ENCODE data around the gene TBC1D10A.

Gene TBC1D10A

GRCh38 chr22:30267382-30268302 lies 59.1 kb downstream of the TBC1D10A start:
- peak; percentile 63 for DNase-seq
- peaks cover 37% of the 10 kb centered on the region for H3K36me3 Mint-ChIP-seq (ENCODE audit: low read depth)
- peak overlapping the region; percentile 96 for H3K4me3 Mint-ChIP-seq
- H3K27me3 Mint-ChIP-seq, result no peaks in the 10 kb centered on the region
- H3K4me1 Mint-ChIP-seq, result peaks cover 45% of the 10 kb centered on the region
- peak overlapping the region; percentile 98 for H3K27ac Mint-ChIP-seq
- ATAC-seq, result no peak
- H3K9me3 Mint-ChIP-seq, result no peaks in the 10 kb centered on the region

DNA sequence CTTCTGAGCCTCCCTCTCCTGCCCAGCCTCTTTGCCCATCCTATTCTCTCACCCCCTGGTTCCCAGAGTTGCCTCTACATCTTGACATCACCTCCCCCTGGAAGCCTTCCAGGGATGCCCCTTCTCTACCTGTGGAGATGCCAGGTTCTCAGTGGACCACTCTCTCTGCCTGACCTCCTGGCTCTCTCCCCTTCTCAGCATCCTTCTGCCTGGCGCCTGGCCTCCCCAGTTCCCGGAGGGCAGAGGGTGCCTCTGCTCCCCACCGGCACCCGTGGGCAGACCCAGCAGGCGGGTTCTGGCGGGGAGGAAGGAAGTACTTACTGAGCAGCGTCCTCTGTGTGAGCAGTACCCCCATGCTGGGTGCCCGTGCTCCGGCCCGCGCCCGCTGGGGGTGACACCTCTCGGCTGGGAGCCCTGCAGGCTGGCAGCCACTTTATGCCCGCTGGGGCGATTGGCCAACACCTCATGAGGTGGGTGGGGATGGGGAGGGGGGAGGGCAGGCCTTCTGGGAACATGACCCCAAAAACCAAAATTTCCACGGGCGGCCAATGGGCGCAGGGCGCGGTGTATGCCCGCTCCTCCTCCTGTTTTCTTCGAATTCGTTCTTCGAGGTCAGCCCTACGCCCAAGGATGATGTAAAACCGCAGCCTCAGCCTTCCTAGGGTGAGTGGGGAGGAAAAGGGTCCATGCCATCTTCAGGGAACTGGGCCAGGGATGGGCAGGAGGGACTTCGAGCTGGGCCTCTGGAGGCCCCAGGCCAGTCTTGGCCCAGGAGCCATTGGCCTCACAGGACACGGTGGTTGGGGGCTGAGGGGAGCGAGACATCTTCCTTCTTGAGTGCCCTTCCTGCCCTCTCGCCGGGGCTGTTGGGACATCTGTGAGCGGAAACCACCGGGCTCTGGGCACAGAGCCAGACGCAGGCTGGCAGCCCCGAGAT lies 60.0 kb downstream of the TBC1D10A start, which contains the start of gene OSM:
OSM (minus strand) TSS at position 407 of the 937 bp plus-strand sequence; CDS start at position 355, 52 bp downstream.
- Mint-ChIP-seq H3K4me1 (peaks cover 47% of the 10 kb centered on the region), H3K27me3 (no peaks in the 10 kb centered on the region), H3K9me3 (no peaks in the 10 kb centered on the region), H3K4me3 (peak within 1 kb of the TSS; percentile 96), H3K36me3 (ENCODE audit: low read depth) (peaks cover 41% of the 10 kb centered on the region), H3K27ac (peak within 1 kb of the TSS; percentile 98)
- ATAC-seq (peak; percentile 55), DNase-seq (peak; percentile 82)

- H3K27me3 Mint-ChIP-seq, result no peaks in the 10 kb centered on the region
Observed at GRCh38 chr22:30265823-30266444, 60.8 kb downstream of the TBC1D10A start.

DNA sequence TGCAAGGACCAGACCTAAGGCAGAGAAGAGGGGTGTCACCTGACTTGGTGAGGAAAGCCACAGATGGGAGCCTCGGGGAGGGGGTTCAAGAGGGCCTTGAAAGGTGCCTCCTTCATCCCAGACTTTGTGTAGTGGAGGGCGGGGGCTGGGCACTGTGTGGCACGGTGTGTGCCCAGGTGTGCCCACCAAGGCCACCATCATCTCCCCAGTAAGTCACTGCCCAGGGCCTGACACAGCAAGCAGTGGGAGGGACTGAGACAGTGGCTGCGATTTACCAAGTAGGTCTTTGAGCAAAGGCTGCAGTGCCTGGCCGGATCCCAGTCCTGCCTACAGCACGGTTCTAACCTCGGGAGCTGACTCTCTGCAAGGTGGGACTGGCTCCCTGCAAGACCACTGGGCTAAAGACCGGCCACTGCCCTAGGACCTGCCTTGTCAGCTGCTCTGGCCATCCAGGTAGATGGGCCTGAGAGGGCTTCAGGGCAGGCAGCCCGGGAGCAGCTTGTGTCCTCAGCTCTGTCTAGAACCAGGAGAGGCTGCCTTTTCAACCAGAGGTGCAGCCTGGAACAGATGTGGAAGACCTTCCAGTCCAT lies 61.5 kb downstream of the TBC1D10A start:
- H3K4me3 Mint-ChIP-seq, result peak overlapping the region; percentile 96
- H3K27me3 Mint-ChIP-seq, result no peaks in the 10 kb centered on the region
- no peaks in the 10 kb centered on the region for H3K9me3 Mint-ChIP-seq
- H3K36me3 Mint-ChIP-seq (ENCODE audit: low read depth), result peaks cover 35% of the 10 kb centered on the region
- H3K27ac Mint-ChIP-seq, result peak overlapping the region; percentile 98
- DNase-seq (no peak), ATAC-seq (no peak)
- H3K4me1 Mint-ChIP-seq, result peaks cover 47% of the 10 kb centered on the region

More at GRCh38 chr22:30265823-30266444, 60.8 kb downstream of the TBC1D10A start:
- DNase-seq (peak; percentile 86), ATAC-seq (peak; percentile 71)
- peak overlapping the region; percentile 98 for H3K27ac Mint-ChIP-seq
- peaks cover 37% of the 10 kb centered on the region for H3K36me3 Mint-ChIP-seq (ENCODE audit: low read depth)
- no peaks in the 10 kb centered on the region for H3K9me3 Mint-ChIP-seq
- H3K4me1 Mint-ChIP-seq, result peaks cover 47% of the 10 kb centered on the region
- peak overlapping the region; percentile 96 for H3K4me3 Mint-ChIP-seq

- Mint-ChIP-seq H3K27me3 (no peaks in the 10 kb centered on the region), H3K27ac (no peak overlapping the region), H3K4me3 (peak overlapping the region; percentile 96), H3K9me3 (no peaks in the 10 kb centered on the region), H3K36me3 (ENCODE audit: low read depth) (peaks cover 31% of the 10 kb centered on the region), H3K4me1 (peaks cover 47% of the 10 kb centered on the region)
- no peak for ATAC-seq
- no peak for DNase-seq
Observed at GRCh38 chr22:30263883-30264282, 62.9 kb downstream of the TBC1D10A start.

GRCh38 chr22:30262917-30263741 lies 63.6 kb downstream of the TBC1D10A start:
- H3K27me3 Mint-ChIP-seq, result no peaks in the 10 kb centered on the region
- peak overlapping the region; percentile 69 for H3K27ac Mint-ChIP-seq
- H3K36me3 Mint-ChIP-seq (ENCODE audit: low read depth), result peaks cover 27% of the 10 kb centered on the region
- ATAC-seq, result no peak
- H3K4me3 Mint-ChIP-seq, result peak overlapping the region; percentile 96
- DNase-seq, result peak; percentile 92
- H3K4me1 Mint-ChIP-seq, result peaks cover 41% of the 10 kb centered on the region
- H3K9me3 Mint-ChIP-seq, result no peaks in the 10 kb centered on the region

- Mint-ChIP-seq H3K36me3 (ENCODE audit: low read depth) (peaks cover 27% of the 10 kb centered on the region), H3K27me3 (no peaks in the 10 kb centered on the region), H3K27ac (peak overlapping the region; percentile 59), H3K4me3 (peak overlapping the region; percentile 96), H3K9me3 (no peaks in the 10 kb centered on the region), H3K4me1 (peaks cover 33% of the 10 kb centered on the region)
- ATAC-seq, result no peak
- DNase-seq, result no peak
Observed at GRCh38 chr22:30262112-30262511, 64.6 kb downstream of the TBC1D10A start.

DNA sequence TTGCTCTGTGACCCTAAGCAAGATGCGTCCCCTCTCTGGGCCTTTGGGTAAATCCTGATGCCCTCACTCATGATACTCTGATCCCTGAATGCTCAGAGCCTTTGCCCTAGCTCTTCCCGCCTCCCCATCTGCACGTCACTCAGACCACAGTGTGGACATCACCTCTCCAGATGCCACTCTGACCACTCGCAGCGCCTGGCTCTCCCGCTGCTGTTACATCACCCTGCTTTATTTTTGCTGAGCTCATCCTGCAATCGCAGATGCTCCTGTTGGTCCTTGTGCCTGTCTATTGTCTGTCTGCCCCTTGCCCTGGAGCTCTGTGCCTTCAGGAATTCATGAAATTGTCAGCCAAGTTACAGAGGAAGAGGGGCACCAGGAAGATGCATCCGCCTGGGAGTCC lies 65.6 kb downstream of the TBC1D10A start:
- Mint-ChIP-seq H3K27ac (no peak overlapping the region), H3K4me1 (peaks cover 28% of the 10 kb centered on the region)

GRCh38 chr22:30260682-30261081 lies 66.1 kb downstream of the TBC1D10A start:
- Mint-ChIP-seq H3K36me3 (ENCODE audit: low read depth) (peaks cover 21% of the 10 kb centered on the region), H3K9me3 (no peaks in the 10 kb centered on the region), H3K4me3 (no peak overlapping the region), H3K4me1 (peaks cover 25% of the 10 kb centered on the region), H3K27ac (no peak overlapping the region), H3K27me3 (no peaks in the 10 kb centered on the region)
- ATAC-seq, result no peak
- no peak for DNase-seq

More for the DNA sequence above, 65.6 kb downstream of the TBC1D10A start:
- Mint-ChIP-seq H3K36me3 (ENCODE audit: low read depth) (peaks cover 24% of the 10 kb centered on the region), H3K27me3 (no peaks in the 10 kb centered on the region), H3K4me3 (no peak overlapping the region), H3K9me3 (no peaks in the 10 kb centered on the region)
- DNase-seq (no peak), ATAC-seq (no peak)

DNA sequence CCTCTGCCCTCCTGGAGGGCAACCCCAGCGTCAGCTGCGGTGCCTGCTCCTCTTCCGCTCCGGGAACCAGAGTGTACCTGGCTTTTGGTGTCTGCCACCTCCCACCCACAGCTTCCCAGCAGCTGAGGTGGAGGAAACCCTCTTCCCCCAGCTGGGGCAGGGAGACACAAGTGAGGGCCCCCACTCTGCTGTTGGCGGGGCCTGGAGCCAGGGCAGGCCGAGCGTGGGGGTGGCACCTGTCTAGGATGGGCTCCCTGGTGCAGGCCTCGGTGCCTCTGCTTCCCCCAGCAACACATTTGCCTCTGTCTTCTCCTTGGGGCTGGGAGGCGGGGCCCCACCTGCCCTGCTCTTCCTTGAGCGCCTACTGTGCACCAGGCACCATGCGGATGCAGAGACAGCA lies 66.5 kb downstream of the TBC1D10A start:
- Mint-ChIP-seq H3K27me3 (no peaks in the 10 kb centered on the region), H3K4me1 (peaks cover 24% of the 10 kb centered on the region), H3K36me3 (ENCODE audit: low read depth) (peaks cover 18% of the 10 kb centered on the region), H3K4me3 (no peak overlapping the region), H3K27ac (no peak overlapping the region), H3K9me3 (no peaks in the 10 kb centered on the region)
- no peak for ATAC-seq
- DNase-seq, result no peak

DNA sequence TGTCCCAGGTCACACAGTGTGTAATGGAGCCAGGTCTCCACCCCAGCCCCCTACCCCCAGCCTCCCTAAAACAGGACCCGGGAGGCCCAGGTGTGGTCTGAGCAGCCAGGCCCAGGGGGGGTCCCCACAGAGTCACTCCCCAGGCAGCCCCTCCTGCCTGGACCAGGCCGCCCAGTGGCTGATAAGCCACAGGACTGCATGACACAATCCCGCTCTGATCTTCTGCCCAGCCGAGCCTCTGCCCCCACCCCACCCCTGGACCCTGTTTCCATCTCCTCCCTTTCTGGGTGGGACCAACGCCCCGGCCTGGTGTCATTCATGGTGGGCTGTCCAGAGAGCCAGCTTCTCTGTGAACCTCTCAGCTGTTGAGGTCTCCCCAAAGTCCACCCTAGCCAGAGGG lies 72.4 kb downstream of the TBC1D10A start:
- Mint-ChIP-seq H3K4me1 (peaks cover 36% of the 10 kb centered on the region), H3K27ac (no peak overlapping the region), H3K27me3 (no peaks in the 10 kb centered on the region), H3K9me3 (no peaks in the 10 kb centered on the region), H3K4me3 (no peak overlapping the region), H3K36me3 (ENCODE audit: low read depth) (no peaks in the 10 kb centered on the region)
- DNase-seq, result no peak
- ATAC-seq, result no peak

DNA sequence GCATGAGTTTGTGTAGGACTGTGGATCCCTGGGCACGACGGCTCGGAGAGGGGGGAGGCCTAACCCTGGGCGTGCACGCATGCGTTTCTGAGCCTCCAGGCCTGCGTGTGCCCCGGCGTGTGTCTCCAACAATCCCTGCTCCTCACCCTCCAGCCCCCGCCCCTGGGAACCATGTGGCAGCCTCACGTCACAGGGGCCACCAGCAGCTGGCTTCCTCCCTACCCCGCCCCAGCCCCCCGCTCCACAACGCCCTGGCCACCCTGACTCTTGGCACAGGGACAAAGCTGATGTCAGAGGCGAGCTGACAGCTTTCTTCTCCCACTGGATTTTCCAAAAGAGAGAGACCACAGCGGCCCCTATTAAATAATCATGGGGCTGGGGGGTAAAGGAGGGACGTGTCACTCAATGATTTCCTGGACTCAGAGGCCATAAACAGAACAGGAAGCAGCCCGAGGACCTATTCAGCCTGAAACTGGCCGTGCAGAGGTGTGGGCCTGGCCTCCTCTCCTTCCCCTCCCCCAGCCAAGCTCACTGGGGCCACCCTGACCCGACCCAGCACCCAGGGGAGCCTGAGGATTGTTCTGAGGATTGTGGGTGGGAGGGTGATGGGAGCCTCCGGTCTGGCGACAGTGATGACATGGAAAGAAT lies 73.4 kb downstream of the TBC1D10A start:
- Mint-ChIP-seq H3K36me3 (ENCODE audit: low read depth) (no peaks in the 10 kb centered on the region), H3K4me1 (peaks cover 40% of the 10 kb centered on the region), H3K27me3 (no peaks in the 10 kb centered on the region), H3K9me3 (no peaks in the 10 kb centered on the region), H3K27ac (peak overlapping the region; percentile 59), H3K4me3 (no peak overlapping the region)
- DNase-seq (no peak), ATAC-seq (no peak)

Measured in activated naive CD8-positive, alpha-beta T cell treated with anti-CD3 and anti-CD28 coated beads, Interleukin-2, amount 50 U/mL, for 24 hours (primary cell).